Bronchial smooth muscle cell (primary cell): Measurements from ENCODE around the gene NANOS2. TPM values are rescaled to one million over a fixed set of nuclear protein-coding genes. Genes with fewer than 3 reads are reported as not detected.

Source experiments
- total RNA-seq: library from RNA; depleted of rRNA; stranded (reverse); fragments of >200 nt; gene quantifications from 2 replicates; pipeline ENCODE4 v1.2.1, GENCODE V29; 2014

The NANOS2 gene
- not detected in 2 replicates for total RNA-seq

DNA sequence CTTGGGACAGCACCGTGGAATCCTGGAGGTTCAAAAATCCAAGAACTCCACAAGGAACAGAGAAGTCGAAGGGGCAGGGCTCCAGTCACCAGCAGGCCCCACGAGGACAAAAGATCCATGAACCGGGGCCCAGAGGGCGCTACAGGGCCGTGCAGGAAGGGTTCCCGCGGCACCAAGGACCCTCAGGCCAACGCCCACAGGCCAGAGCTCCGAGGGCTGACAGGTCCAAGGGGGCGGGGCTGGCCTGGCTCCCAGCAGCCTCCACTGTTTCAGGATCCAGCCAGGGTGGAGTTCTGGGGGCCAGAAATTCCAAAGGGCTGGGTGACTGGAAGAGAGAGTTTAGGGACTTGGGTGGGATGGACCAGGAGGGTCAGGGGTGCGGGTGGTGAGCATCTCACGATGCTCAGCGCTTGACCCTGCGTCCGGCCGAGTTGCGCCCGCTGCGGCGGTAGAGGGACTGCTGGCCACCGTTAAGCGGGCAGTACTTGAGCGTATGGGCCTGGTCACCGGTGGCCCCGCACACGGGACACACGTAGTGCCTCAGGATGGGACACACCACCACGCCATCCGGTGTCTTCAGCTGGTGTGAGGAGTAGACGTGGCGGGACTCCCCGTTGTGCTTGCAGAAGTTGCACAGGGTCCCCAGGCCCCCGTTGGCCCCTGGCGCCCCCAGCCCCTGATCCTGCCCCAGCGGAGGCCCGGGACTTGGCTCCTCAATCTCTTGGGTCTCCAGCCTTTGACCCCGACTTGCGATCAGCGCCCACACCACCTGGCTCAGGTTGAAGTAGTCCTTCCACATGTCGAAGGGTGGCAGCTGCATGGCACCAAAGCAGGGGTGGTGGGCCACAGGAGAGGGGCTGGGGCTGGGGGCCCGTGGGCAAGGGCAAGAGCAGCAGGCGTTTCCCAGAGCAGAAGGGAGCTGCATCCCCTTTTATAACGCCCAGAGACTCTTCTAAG is at the start of gene NANOS2:
Gene NANOS2, minus strand, starts transcription at position 905 of the 957 bp plus-strand sequence. Its CDS starts 85 bp downstream, at position 820.

DNA sequence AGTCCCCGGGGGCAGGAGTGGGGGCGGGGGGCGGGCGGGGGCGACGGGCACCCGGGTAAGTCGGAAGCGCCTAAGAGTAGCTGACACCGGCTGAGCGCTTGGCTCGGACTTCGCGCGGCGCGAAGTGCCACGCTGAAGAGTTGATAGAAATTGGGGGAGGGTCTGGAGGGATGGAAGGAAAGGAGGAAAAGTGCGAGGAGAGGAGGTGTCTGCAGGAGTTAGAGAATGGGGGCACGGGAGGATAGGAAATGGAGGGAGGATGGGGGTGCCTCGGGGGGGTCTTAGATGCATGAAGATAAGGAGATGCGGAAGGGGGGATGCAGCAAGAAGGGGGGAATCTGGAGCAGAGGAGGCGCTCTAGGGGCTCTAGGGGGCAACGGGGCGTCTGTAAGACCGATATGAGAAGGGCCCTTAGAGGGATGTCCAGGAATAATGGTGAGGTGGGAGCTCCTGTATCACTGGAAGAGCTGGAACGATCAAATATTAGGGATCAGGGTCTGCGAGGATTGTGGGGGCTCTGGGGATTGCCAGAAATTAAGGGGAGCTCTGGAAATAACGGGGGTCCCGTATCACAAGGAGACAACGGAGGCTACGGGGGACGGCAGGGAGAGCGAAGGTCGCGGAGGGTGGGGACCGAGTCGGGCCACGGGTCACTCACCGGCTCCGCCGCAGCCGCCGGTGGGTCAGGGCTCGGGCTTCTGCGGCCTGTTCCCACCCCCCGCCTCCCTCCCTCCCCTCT is 12.5 kb downstream of the NANOS2 start, which contains the start of gene MYPOP:
Gene MYPOP, minus strand, starts transcription at position 702 of the 739 bp plus-strand sequence. CDS start 840 bp downstream, outside the sequence.

DNA sequence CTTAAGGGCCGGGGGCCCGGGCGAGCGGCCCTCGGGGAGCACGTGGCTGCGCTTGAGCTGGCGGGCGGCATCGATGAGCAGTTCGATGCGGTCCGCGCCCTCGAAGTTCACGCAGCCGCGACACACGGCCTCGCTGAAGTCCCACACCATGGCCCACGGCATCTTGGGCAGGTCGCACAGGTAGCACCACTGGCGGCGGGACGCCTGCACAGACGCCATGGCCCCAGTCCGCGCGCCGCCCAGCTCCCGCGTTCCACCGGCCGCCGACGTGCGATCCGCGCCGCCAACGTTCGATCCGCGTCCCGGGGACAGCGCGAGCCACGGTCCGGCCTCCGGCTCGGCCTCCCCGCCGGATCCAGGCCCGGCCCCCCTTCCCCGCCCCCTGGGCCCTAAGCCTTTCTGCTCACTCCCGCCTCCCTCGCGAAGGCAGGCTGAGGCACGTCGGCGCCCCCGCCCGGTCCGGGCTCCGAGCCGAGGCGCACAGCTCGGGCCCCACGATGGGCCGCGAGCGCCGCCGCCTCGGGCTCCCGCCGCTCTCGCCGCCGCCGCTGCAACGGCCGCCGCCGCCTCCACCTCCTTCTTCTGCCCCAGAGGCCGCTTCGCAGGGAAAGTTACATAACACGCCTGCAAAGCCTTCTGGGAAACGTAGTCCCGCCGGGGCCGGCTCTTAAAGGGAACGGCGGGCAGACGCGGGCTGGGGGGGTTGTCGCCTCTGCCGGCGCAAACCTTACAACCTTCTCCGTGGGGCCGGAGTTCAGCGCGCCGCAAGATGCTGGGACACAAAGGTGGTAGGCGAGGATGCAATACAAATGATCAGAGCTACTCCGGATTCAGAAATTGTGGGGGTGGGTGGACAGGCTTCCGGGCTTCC is 28.8 kb downstream of the NANOS2 start, which contains the start of gene IRF2BP1:
Gene IRF2BP1, minus strand, starts transcription at position 586 of the 871 bp plus-strand sequence. Its CDS starts 367 bp downstream, at position 219.

DNA sequence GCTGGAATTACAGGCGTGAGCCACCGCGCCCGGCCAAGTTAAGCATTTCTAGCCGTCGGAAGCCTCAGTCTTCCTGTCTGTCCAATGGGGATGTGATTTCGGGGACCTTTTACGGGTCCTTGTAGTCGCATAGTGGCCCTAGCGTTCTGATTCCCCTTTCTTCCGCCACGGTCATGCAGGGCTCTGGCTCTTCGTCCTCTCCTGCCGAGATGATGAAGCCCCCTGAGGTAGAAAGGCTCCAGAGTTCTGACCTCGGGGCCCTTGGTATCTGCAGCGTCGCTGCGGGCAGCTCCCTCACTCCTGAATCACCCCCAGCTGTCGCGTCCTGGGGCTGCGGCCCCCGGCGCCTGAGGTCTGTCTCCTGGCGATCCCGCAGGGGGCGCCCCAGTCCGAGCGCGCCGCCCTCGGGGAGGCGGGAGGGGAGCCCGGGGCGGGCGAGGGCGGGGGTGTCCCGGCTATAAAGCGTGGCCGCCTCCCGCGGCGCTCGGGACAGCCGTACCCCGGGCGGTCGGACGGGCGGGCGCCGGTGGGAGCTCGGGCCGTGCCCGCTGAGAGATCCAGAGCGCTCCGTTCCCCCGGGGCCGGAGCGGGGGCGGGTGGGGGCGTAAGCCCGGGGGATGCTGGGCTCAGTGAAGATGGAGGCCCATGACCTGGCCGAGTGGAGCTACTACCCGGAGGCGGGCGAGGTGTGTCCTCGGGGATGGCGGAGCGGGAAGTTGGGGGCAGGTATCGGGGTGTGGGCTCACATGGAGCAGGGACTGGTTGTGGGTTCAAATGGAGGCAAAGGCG is 50.5 kb downstream of the NANOS2 start, which contains the start of gene FOXA3:
Gene FOXA3, plus strand, starts transcription at position 487 of the 789 bp plus-strand sequence. Its CDS starts 131 bp downstream, at position 618.

Other genes starting within 250 kb of the NANOS2 start
- gene GIPR, start 246.6 kb downstream of the NANOS2 start, total RNA-seq, result 0.09 and 0.16 TPM in 2 replicates
- gene SNRPD2, start 222.8 kb downstream of the NANOS2 start, total RNA-seq, result 843 and 916 TPM in 2 replicates
- 1.6 and 5.8 TPM in 2 replicates for gene QPCTL, start 222.1 kb downstream of the NANOS2 start, total RNA-seq
- 2.4 and 2.6 TPM in 2 replicates for gene FBXO46, start 183.9 kb downstream of the NANOS2 start, total RNA-seq
- gene MEIOSIN, start 181.3 kb downstream of the NANOS2 start, total RNA-seq, result not detected in 2 replicates
- gene SIX5, start 145.5 kb downstream of the NANOS2 start, total RNA-seq, result 6.7 and 7.4 TPM in 2 replicates
- 51.5 and 57.4 TPM in 2 replicates for gene DMPK, start 132.3 kb downstream of the NANOS2 start, total RNA-seq
- gene DMWD, start 121.9 kb downstream of the NANOS2 start, total RNA-seq, result 16.7 and 21.2 TPM in 2 replicates
- 0.09 and 0.16 TPM in 2 replicates for gene RSPH6A, start 99.5 kb downstream of the NANOS2 start, total RNA-seq
- gene SYMPK, start 51.6 kb downstream of the NANOS2 start, total RNA-seq, result 27.0 and 36.0 TPM in 2 replicates
- not detected in 2 replicates for gene FOXA3, start 50.5 kb downstream of the NANOS2 start, total RNA-seq
- gene IRF2BP1, start 28.6 kb downstream of the NANOS2 start, total RNA-seq, result 17.8 and 18.1 TPM in 2 replicates
- gene MYPOP, start 12.2 kb downstream of the NANOS2 start, total RNA-seq, result 0.69 and 0.79 TPM in 2 replicates
- gene NOVA2, start 59.1 kb upstream of the NANOS2 start, total RNA-seq, result under 0.01 TPM in 2 replicates
- gene CCDC61, start 80.7 kb upstream of the NANOS2 start, total RNA-seq, result 6.6 and 9.0 TPM in 2 replicates
- not detected in 2 replicates for gene PGLYRP1, start 108.3 kb upstream of the NANOS2 start, total RNA-seq
- gene IGFL4, start 126.2 kb upstream of the NANOS2 start, total RNA-seq, result 0.16 TPM in 1 of 2 replicates, not detected in the other
- gene IGFL3, start 209.9 kb upstream of the NANOS2 start, total RNA-seq, result not detected in 2 replicates
- not detected in 2 replicates for gene IGFL2, start 233.5 kb upstream of the NANOS2 start, total RNA-seq